IPS-NIHi7 (cell line): ENCODE measurements around the gene NKX1-2.

Experiments
- DNase-seq: peaks from one replicate; pipeline ENCODE4 v3.0.0; 2012; ENCODE audit warnings: mixed read lengths; ENCODE audit errors: extremely low spot score

Gene NKX1-2

DNA sequence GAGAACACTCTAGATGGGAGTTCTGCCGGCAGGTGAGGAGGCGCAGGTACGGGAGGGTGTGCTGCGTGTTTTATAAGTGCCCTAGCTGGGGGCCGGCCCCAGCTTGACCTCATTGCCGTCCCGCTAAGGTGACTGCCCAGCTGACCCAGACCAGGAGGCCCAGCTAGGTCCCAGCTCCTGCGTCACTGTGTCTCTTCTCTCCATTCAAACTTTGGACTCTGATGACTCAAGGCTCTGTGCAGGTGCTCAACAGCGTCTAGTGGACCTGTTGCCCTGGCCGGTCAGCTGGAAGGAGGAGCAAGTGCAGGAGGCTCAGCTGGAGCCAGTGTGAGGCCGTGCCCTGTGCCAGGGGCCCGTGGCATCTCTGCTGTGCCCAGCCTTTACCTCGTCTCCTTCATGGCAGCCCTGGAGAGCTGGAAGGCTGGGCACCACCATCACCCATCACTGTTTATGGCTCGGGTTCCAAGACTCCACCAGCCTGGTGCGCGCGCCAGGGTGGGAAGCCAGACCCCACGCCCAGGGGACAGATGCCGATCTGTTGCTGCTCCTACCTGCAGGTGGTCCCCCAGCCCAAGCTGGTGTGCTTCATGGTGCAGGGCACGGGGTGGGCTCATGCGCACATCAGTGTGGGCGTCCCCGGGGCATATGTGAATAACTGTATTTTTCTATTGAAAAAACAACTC is 26.3 kb upstream of the NKX1-2 start:
- no peak for DNase-seq

DNA sequence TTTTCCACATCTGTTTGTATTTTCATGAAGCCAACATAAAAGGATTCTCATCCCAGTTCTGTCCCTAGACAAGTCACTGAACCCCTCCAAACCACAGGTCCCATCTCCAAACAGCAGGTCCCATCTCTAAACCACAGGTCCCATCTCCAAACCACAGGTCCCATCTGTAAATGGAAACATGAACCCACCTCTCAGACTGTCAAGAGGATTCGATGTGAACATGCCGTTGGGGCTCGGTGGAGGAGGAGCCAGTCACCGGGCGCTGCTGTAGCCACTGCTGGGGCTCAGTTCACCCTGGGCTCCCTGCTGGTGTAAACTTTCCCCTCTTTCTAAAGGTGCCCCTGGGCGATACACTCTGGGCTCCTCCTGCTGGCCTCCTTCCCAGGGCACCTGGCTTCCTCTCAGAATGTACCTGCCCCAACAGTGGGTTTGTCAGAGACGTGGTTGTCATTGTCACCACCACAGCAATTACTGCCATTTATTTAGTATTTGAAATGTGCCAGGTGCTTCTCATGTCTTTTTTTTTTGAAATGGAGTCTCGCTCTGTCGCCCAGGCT is 24.8 kb upstream of the NKX1-2 start:
- DNase-seq: no peak

DNA sequence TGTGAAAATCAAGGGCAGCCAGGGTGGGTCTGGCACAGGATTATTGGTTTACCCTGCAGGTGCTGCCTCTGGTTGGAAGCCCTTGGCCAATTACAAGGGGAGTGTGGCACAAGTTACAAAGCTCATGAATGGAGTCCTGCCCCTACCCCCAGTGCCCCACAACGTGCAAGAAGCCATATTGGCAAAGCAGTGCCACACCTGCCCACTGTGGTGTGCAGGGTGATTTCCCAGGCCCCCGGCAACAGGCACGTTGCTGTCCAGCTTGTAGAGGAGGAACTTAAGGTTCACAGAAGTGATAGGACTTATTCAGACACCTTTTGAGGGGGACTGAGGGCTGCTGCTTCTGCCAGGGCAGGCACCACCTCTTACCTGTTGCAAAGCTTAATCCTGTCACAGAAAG is 23.2 kb upstream of the NKX1-2 start:
- DNase-seq: no peak

DNA sequence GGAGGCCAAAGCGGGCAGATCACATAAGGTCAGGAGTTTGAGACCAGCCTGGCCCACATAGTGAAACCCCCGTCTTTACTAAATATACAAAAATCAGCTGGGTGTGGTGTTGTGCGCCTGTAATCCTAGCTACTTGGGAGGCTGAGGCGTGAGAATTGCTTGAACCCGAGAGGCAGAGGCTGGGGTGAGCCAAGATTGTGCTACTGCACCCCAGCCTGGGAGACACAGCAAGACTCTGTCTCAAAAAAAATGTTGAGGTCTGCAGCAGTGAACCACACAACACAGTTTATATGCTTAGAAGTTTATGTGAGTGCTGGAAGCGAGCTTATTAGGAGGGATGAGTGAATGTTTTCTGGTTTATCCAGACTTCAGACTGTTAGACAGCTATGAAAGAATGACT is 22.2 kb upstream of the NKX1-2 start:
- no peak for DNase-seq

DNA sequence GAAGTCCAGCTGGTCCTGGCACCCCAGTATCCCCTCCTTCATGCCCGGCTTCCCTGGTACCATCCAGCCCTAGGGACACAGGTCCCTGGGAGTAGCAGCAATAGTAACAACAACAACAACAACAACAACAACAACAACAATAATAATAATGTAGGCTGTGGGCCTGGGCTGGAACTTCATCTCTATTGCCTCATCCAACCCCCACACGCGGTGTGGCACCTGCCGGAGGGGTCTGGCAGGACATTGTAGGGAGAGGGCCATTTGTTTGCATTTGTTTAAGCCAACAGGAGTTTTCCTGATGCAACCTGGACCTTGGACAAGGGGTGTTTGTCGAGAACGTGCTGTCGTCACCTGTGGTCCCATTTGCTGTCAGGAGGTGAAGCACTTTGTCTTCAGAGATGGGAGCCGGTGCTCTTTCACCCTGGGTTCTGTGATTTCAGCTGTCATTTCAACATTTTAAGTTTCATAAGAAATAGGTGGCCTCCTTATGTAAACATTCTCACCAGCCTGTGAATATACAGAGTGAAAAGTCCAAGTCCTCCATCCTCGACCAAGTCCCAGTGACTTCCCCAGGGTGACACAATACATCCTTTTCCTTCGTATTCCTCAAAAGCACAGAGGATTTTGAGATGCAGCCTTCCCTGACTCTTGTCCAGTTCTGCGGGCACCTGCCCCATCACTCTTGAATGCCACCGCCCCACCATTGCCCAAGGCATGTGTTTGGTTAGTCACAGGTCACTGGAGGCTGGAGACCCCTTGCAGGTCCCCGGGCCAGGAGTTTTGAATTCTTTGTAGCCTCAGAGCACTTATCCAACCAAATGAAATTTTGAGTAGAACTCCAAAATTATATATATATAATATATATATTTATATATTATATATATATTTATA is 21.0 kb upstream of the NKX1-2 start:
- no peak for DNase-seq

DNA sequence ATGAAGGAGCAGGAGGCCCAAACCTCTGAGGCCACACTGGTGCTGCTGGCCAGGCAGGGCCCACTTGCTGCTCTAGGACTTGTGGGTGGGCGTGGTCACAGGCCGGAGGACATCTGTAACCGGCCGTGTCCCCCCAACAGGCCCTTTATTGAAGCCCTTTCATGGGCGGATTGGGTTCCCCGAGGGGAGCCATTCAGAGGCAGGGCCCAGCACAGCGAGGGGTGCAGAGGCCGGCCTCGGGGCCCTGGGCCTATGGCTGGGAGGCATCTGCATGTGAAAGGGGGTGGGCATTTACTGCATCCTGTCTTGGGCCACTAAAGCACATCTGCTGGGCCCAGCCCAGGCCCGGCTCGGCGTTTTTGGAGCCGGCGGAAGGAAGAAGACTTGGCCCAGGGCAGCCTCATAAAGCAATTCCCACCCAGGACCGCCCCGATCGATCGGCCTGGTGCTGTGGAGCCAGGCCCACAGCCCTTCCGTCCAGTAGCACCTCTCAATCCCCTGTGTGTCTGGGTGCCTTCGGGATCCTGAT is 20.2 kb upstream of the NKX1-2 start:
- peak; percentile 65 for DNase-seq

DNA sequence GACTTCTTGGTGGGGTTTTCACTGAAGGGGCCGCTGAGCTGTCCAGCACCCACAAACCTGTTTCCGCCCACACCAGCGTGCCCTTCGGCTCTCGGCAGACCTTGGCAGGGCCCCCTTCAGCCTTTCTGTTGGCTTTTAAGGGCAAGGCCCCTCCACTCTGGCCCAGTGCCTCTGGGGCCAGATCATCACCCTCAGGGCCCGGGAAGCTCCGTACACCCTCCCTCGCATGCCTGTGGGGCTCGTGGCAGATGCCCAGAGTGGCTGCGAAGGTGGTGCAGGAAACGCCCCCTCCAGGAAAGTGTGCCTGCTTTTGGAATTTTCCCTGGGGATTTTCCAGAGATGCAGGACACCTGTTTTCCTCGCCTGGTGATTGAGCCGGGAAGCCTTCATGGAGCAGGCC is 18.8 kb upstream of the NKX1-2 start:
- DNase-seq: no peak

DNA sequence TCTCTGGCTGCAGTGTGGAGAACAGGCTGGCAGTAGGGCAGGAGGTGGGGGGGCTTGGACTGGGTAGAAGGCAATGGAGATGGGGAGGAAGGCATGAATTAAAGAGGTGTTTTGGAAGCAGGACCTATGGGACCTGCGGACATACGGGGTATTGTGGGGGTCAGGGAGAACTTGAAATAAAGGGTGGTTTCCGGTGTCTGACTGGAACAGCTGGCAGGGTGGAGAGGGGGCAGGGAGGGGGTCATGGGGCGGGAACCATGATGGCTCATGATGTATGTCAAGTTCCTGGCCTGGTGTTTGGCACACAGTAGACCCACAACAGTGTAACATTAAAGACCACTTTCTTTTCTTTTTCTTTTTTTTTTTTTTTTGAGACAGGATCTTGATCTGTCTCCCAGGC is 17.3 kb upstream of the NKX1-2 start:
- DNase-seq: no peak

DNA sequence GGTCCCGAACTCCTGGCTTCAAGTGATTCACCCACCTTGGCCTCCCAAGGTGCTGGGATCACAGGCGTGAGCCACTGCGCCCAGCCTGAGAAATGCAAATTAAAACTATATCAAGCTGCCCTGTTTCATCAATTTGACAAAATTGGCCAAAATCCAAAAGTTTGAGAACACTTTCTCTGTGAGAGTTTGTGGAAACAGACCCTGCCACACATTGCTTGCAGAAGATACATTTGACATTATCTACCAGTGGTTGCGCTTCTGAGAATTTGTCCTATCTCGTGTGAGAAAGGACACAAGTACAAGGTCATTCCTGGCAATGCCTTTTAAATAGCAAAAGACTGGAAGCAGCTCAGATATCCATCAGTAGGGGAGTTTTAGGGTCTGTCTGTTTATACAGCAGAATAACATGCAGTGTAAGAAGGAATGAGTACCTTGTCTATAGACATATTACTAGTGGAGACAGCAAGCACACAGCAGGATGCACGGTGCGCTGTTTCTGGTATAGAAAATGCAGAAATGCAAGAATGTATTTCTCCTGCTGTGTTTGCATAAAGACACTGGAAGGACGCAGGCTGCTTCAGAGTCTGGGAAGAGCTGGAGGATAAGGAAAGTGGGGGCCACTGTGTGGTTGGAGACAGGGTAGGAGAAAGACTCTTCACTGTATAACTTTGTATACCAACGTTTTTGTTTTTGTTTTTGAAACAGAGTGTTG is 16.1 kb upstream of the NKX1-2 start:
- DNase-seq: no peak

DNA sequence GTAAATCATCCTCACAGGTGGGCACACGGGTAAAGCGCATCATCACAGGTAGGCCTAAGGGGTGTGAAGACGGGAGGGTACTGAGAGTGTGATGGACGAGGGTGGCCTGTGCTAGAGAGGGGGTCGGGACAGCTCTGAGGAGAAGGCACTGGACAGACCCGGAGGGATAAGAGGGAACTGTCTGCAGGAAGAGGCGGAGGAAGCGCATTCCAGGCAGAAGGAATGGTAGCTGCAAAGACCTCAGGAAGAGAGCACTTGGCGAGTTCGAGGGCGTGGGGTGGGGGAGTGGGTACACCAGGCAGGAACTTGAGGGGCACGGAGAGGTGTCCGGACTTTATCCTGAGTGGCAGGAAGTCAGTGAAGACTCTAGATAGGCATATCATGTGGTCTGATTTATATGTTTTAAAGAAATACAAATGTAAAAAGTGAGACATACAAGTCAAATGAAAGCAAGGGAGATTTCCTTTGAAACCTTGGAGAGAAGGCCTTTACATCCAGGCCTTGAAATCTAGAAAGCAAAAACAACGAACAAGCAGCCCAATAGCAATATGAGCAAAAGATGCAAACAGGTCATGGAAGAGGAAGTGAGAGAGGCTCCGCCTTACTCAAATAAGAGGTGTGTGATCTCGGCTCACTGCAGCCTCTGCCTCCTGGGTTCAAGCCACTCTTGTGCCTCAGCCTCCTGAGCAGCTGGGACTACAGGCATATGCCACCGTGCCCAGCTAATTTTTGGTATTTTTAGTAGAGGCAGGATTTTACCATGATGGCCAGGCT is 15.4 kb upstream of the NKX1-2 start:
- no peak for DNase-seq

DNA sequence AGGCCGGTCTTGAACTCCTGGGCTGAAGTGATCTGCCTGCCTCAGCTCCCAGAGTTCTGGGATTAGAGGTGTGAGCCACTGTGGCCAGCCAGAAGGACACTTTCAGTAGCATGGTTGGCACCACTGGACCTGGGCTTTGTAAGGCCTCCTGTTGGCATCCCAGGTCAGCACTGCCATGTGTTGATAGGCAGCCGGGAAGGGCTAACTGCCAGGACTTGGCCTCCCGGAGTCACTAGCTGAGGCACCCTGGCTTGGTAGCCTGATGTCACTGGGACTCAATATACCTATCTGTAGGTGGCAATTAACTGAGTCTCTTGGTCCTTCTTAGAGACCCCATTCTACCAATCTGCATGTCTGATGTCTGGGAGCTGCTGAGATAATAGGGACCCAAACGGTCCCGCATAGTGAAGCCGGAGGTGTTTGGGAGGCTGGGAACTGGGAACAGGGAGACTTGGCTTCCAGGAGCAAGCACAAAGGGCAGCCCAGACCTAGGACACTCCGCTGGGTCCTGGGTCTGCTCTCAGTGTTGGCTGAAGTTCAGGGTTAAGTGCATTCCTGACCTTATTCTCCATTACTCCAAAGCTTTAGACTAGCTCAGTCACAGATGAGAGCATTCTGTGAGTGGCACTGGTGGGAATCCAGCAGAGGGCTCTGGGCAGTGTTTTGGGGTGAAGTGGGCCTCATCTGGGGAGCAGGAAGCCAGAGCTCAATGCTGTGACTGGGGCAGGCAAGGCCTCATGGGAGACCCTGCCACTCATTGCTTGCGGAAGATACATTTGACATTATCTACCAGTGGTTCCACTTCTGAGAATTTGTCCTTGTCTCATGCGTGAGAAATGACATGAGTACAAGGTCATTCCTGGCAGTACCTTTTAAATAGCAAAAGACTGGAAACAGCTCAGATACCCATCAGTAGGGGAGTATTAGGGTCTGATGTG is 14.5 kb upstream of the NKX1-2 start:
- no peak for DNase-seq

DNA sequence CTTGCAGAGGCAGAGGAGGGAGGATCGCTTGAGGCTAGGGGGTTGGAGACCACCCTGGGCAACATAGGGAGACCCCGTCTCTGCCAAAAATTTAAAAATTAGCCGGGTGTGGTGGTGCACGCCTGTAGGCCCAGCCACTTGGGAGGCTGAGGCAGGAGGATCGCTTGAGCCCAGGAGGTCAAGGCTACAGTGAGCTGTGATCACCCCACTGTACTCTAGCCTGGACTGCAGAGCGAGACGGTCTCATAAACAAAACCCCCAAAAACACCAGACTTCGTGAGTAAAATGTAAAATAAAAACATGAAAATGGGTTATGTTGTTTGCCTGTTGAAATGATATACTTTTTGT is 12.5 kb upstream of the NKX1-2 start:
- no peak for DNase-seq

DNA sequence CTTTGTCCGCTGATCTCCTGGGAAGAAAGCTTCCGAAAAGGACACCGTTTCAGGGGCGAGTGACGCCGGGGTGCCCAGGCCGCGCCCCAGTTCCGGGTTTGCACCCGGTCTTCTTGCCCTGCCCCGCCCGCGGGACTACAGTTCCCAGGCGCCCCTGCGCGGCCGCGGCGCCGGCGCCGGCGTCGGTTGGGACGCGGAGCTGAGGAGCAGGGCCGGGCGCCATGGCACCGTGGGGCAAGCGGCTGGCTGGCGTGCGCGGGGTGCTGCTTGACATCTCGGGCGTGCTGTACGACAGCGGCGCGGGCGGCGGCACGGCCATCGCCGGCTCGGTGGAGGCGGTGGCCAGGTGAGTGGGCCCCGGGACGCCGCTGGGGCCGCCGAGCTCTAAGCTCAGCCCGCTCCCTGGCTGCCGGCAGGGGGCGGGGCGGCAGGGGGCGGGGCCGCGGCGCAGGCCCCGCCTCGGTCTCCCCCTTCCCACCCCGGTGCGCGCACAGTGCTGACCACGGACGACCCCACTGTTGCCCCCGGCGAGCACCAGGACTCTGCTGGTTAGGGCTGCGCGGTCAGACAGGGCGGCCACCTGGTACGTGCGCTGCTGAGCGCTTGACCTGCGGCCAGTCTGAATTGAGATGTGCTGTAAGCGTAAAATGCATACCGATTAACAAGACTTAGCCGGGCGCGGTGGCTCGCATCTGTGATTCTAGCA is 12.0 kb upstream of the NKX1-2 start, which contains the start of gene LHPP:
TSS of gene LHPP (plus strand) at position 182 of the 706 bp plus-strand sequence. CDS start at position 222, 40 bp downstream.
- DNase-seq: peak; percentile 85

DNA sequence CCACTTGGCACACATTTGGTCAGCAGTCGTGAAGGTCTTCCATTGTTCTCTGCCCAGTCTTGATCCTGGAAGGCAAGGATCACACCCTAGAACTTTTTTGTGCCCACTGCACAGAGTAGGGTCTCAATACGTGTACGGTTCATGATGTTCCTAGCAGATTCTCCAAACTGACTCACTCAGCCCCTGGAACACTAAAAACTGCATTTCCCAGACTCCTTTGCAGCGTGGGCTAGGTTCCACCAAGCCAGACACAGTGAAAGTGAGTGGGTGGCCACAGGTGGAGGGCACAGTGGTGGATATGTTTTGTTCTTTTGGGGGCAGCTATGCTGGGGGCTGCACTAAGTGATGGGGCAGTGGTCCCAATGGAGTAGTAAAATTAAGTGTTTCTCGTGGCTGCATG is 10.3 kb upstream of the NKX1-2 start:
- DNase-seq: no peak

DNA sequence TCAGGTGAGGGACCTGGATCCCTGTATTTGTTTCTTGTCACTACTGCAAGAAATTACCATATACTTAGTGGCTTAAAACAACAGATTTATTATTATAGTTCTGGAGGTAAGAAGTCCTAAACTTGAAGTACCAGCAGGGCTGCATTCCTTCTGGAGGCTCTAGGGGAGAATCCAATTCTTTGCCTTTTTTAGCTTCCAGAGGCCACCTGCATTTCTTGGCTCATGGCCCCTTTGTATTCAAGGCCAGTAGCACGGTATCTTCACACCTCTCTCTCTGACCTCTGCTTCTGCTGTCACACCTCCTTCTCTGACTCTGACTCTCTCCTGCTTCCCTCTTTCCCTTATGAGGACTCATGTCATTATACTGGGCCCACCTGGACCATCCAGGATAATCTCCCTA is 9.6 kb upstream of the NKX1-2 start:
- no peak for DNase-seq

DNA sequence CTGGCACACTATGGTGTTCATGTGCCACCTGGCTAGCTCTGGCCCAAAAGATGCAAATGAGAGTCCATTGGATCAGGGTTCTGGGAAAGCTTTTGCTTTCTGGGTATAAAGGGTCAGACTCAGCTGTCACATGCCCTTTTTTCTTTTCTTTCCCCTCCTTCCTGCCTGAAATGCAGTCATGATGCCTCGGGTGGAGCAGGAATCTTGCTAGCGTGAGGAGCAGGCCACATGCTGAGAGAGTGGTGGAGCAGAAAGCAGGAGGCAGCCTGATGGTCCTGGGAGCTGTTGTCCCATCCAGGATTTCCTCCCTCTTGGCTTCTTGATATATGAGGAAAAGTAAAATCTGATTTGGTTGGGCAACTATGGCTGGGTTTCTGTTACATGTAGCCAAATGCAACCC is 9.1 kb upstream of the NKX1-2 start:
- DNase-seq: no peak

DNA sequence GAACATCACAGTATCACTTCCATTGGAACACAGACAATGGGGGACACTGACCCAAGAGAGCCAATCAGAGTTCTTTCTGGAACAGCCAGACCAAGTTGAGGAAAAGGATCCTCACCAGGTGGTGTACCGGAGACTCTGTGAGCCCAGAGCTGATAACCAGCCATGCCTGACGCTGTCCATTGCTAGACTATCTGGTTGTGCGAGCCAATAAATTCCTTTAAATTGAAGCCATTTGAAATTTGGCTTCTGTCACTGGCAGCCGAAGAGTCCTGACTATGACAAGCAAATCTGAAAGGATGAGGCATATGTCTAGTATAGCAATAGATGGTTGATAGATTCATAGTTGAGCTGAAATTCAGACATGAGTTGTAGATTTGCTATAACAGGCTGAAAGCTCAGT is 8.6 kb upstream of the NKX1-2 start:
- DNase-seq: no peak

DNA sequence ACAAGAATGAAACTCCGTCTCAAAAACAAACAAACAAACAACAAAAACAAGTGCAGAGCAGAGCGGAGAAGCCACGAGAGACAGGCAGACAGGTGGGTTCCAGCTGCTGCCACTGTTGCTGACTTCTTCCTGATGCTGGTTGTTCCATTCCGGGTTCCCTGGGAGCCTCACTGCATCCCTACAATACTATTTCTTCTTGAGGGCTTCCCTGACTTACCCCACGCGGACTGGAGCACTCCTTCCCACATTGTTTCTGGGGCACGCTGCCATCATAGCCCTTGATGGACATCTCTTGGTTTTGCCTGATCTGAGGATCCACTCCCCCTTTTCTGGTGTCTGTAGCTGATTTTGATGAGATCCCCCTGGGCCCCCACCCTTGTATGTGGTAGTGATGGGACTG is 5.6 kb upstream of the NKX1-2 start:
- DNase-seq: no peak

DNA sequence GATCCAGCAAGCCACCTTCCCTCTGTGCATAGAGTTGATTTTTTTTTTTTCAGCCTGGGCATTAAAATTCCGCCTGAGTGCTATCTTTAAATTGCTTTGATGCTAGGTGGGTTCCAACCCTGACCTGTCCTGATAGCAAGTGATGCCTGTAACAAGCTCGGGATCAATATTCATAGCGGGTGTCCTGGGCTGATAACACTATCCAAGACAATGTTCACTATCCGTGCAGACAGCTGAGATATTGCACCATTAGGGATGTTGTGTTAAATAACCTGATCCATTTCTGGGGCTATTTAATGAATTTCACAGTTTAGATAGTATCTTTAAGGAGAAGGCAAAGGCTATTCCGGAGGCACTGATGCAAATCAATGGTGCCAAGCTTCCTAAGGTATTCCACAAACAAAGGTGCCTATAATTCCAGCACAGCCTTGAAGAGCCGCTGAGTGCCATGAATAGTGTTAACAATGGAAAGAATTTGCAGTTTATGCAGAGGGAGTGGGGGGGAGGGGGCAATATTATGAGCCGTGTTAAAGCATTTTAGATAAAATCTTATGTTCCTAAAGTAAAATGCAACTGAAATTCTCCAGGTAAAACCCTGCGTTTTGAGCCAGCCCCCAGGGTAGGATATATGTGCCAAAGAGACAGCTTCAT is 4.2 kb upstream of the NKX1-2 start:
- DNase-seq: no peak
